NCI-H2171 (cell line): ENCODE data around the gene FXYD1.
"Not testable (repeated sequence)": the region's sequence is repeated elsewhere in the genome, so short reads cannot be mapped to it uniquely, and the experiment has no call there.

Source experiments
- DNase-seq: peaks from one replicate; lab custom pipeline; 2025; lab: John Stamatoyannopoulos, UW

The FXYD1 gene

GRCh38 chr19:35138305-35138892 lies at the start of gene FXYD1:
Gene FXYD1 (plus strand): TSS chr19:35138824. CDS start chr19:35140080, 1,256 bp downstream.
- no peak for DNase-seq

- no peak for DNase-seq
These were observed 49.1 kb upstream of the FXYD1 start for GRCh38 chr19:35089554-35089953.

- no peak for DNase-seq
These were observed 48.5 kb upstream of the FXYD1 start for GRCh38 chr19:35090160-35090505.

- peak; percentile 65 for DNase-seq
These were observed 48.0 kb upstream of the FXYD1 start for GRCh38 chr19:35090506-35091214.

- no peak for DNase-seq
These were observed 45.2 kb upstream of the FXYD1 start for GRCh38 chr19:35093430-35093829.

GRCh38 chr19:35093941-35094647 lies 44.5 kb upstream of the FXYD1 start:
- no peak for DNase-seq

- DNase-seq: no peak
These were observed 44.0 kb upstream of the FXYD1 start for GRCh38 chr19:35094656-35095055.

GRCh38 chr19:35095667-35096368 lies 42.8 kb upstream of the FXYD1 start:
- DNase-seq: no peak

- DNase-seq: no peak
These were observed 40.1 kb upstream of the FXYD1 start for GRCh38 chr19:35098413-35099049.

- DNase-seq: no peak
These were observed 39.3 kb upstream of the FXYD1 start for GRCh38 chr19:35099155-35099896.

- no peak for DNase-seq
These were observed 38.7 kb upstream of the FXYD1 start for GRCh38 chr19:35099897-35100275.

- no peak for DNase-seq
These were observed 37.8 kb upstream of the FXYD1 start for GRCh38 chr19:35100588-35101533.

GRCh38 chr19:35101949-35102348 lies 36.7 kb upstream of the FXYD1 start:
- DNase-seq: not testable (repeated sequence)

GRCh38 chr19:35103614-35104013 lies 35.0 kb upstream of the FXYD1 start:
- not testable (repeated sequence) for DNase-seq

- DNase-seq: no peak
These were observed 34.3 kb upstream of the FXYD1 start for GRCh38 chr19:35104361-35104760.

GRCh38 chr19:35105047-35105410 lies 33.6 kb upstream of the FXYD1 start:
- no peak for DNase-seq

GRCh38 chr19:35105411-35106290 lies 33.0 kb upstream of the FXYD1 start:
- no peak for DNase-seq

- no peak for DNase-seq
These were observed 32.4 kb upstream of the FXYD1 start for GRCh38 chr19:35106291-35106583.

- DNase-seq: no peak
These were observed 31.6 kb upstream of the FXYD1 start for GRCh38 chr19:35106898-35107541.
